GM21515 (cell line): Measurements from ENCODE around the gene ZNF146.
"Not testable (repeated sequence)": the region's sequence is repeated elsewhere in the genome, so short reads cannot be mapped to it uniquely, and the experiment has no call there.

ENCODE experiments used
- ATAC-seq: cut with Tn5 transposase; IDR thresholded peaks from one replicate; pipeline ENCODE4 v1.9.1; 2021; ENCODE audit not compliant: unreplicated experiment

The ZNF146 gene

DNA sequence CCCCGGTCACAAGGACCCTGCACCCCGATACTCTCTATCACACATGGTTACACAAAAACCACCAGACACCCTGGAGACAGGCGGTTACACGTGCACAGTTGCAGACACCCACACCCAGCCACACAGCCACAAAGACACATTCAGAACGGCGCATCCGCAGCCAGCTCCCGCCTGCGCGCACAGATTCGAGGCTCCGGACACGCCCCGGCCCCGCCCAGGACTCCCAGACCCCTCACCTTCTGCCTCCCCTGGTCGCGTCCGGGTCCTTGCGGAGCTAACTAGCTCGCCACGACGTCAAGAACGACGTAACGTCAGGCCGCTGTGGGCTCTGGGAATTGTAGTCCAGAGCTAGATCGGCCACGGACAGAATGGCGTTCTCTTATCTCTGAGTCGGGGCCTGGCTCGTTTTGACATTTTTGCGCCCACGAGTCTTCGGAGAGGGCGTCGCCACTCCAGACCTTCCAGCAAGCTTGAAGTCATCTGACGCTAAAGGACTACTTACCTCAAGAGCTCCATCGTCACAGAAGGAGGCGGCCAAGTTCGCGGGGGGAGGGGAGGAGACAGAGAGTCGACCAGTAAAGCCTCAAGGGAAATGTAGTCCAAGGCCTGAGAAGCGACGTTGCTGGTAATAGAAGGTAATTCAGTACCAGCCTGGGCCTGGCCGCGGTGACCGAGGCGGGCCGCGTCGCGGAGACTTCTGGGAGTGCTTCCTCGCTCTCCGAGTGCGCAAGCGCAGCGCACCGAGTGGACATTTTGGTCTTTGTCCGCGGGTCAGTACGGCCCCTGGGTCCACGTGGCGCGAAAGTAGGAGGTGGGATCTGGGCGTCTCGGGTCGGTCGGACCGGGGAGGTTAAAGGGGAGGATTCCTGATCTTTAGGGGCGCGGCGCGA, at the start of gene ZNF146, which contains the start of gene ZNF565:
ZNF146 (plus strand) TSS at position 721 of the 890 bp plus-strand sequence. CDS start 21,335 bp downstream, outside the sequence.
ZNF565 (minus strand) TSS at position 280 of the 890 bp plus-strand sequence. CDS start 12,680 bp downstream, outside the sequence.
- ATAC-seq: peak; percentile 89

GRCh38 chr19:36169084-36169760, 45.7 kb upstream of the ZNF146 start:
- ATAC-seq: no peak

DNA sequence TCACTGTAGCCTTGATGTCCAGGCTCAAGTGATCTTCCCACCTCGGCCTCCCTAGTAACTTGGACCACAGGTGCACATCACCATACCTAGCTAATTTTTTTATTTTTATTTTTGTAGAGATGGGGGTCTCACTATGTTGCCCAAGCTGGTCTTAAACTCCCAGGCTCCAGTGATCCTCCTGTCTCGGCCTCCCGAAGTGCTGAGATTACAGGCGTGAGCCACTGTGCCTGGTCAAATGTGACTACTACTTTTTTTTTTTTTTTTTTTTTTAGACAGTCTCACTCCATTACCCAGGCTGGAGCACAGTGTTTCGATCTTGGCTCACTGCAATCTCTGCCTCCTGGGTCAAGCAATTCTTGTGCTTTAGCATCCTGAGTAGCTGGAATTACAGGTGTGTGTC, 42.1 kb upstream of the ZNF146 start:
- ATAC-seq: no peak

DNA sequence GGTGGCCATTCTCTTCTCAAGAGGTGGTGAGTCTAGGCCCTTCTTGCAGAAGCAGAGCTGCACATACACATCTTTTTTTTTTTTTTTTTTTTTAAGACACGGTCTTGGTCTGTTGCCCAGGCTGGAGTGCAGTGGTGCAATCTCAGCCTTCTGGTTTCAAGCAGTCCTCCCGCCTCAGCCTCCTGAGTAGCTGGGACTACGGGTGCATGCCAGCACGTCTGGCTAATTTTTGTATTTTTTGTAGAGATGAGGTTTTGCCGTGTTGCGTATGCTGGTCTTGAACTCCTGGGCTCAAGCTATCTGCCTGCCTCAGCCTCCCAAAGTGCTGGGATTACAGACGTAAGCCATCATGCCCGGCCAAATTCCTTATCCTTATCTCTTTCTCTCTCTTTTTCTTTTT, 41.1 kb upstream of the ZNF146 start:
- ATAC-seq: not testable (repeated sequence)

DNA sequence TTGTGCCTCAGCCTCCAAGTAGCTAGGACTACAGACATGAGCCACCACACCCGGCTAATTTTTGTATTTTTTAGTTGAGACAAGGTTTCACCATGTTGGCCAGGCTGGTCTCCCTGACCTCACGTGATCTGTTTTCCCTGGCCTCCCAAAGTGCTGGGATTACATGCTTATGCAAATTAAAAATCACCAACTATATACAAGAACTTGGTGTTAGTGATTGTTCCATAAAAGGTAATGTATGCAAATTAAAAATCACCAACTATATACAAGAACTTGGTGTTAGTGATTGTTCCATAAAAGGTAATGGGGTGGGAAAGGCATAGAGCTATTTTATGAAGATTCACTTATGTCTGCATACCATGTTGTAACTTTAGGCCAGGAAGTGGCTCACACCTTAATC, 35.8 kb upstream of the ZNF146 start:
- not testable (repeated sequence) for ATAC-seq

DNA sequence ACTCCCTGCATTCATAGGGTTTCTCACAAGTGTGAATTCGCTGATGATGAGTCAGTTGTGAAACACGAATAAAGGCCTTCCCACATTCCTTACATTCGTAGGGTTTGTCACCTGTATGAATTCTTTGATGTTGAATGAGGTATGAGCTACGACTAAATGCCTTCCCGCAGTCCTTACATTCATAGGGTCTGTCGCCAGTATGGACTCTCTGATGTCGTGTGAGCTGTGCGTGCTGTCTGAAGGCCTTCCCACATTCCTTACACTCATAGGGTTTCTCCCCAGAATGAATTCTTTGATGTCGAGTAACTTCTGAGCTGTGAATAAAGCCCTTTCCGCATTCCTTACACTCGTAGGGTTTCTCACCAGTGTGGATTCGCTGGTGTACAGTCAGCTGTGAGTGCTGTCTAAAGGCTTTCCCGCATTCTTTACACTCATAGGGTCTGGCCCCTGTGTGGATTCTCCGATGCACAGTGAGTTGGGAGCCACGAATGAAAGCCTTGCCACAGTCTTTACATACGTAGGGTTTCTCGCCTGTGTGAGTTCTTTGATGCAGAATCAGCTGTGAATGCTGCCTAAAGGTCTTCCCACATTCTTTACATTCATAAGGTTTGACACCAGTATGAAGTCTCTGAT, 32.2 kb upstream of the ZNF146 start:
- no peak for ATAC-seq

DNA sequence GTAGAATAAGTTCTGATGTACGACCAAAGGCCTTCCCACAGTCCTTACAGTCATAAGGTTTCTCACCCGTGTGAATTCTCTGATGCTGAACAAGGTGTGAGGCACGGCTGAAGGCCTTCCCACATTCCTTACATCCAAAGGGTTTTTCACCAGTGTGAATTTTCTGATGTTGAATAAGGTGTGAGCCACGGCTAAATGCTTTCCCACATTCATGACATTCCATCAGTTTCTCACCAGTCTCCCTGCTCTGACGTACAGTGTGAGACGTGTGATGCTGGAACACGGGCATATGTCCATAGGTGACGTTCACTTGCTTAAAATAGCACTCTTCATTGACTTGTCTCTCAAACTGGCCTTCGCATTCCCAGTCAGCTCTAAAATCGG, 31.7 kb upstream of the ZNF146 start:
- ATAC-seq: no peak

GRCh38 chr19:36186722-36187121, 28.2 kb upstream of the ZNF146 start:
- not testable (repeated sequence) for ATAC-seq

DNA sequence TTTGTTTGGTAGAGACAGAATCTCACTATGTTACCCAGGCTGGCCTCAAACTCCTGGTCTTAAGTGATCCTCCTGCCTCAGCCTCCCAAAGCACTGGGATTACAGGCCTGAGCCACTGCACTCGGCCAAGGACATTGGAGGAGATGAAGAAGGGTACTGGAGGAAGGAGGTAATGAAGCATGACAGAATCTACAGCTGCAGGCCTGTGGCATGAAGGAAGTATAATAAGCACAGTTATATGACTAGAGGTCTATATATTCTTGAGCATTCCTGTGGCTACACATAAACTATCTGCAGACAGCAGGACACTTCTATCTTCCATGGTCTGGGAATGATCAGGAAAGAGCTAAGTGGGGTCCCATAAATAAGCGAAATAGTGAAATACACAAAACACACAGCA, 18.7 kb upstream of the ZNF146 start:
- ATAC-seq: no peak

GRCh38 chr19:36198119-36198518, 16.8 kb upstream of the ZNF146 start:
- no peak for ATAC-seq

DNA sequence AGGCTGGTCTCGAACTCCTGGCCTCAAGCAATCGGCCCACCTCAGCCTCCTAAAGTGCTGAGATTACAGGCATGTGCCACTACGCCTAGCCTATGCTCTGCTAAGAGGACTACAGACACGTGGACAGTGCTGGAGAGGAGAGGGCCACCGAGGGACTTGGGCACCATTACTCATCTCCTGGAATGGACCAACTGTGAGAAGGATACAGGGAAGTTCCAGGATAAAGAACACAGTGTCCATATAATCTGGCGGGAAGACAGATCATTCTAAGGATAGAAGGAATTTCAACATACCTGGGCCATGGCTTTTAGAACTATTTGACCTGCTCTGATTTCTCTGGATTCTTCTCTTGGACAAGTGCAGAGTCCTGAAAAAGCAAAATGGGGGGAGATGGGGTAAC, 13.2 kb upstream of the ZNF146 start:
- no peak for ATAC-seq

- no peak for ATAC-seq
Measured at GRCh38 chr19:36203293-36203692, 11.6 kb upstream of the ZNF146 start.

DNA sequence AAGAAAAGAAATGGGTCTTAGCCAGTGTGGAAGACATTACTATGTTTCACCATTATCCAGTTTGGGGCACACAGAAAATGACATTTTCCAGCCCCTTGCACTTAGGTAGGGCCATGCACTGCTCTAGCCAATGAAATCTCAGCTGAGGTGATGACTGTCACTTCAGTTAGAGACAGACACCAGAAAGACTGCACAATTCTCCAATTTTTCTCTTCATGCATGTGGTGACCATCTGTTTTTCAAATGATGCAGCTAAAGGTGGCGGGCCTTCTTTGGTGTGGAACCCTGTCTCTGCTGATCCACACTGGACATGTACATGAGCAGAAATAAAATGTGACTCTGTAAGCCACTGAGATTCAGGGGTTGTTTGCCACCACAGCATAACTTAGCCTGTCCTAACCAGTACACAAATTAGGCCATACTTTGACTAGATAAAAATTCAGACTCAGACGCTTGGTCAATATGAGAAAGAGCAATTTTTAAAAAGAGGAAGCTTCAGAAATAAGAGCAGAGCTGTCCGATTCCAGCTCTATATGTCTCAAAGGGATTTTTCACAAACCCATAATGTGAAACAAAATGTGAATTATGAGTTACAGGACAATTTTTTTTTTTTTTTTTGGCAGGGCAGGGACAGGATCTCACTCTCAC, 7.2 kb upstream of the ZNF146 start:
- no peak for ATAC-seq

DNA sequence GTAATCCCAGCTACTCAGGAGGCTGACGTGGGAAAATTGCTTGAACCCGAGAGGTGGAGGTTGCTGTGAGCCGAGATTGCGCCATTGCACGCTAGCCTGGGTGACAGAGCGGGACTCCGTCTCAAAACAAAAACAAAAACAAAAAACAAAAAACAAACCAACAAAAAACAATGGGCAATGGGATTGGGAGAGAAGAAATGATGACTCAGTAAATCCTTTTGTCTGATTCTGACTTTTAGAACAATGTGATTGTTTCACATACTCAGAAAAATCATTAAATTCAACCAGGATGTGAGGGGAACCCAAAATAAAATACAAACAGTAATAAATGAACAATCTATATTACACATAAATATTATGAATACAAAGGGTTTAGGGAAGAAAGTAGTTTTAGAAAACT, 5.5 kb upstream of the ZNF146 start:
- no peak for ATAC-seq

DNA sequence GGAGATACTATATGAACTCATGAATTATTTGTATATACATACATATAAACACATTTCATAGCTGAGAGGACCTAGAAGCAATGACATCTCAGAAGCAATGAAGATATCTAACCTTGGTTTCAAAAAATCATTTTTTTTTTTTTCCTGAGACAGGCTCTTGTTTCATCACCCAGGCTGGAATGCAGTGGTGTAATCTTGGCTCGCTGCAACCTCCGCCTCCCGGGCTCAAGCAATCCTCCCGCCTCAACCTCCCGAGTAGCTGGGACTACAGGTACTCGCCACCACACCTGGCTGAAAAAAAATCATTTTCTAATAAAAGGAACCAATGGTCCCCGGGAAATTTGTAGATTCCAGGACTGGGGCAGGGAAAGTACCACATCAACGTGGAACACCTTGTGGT, 4.4 kb upstream of the ZNF146 start:
- no peak for ATAC-seq

DNA sequence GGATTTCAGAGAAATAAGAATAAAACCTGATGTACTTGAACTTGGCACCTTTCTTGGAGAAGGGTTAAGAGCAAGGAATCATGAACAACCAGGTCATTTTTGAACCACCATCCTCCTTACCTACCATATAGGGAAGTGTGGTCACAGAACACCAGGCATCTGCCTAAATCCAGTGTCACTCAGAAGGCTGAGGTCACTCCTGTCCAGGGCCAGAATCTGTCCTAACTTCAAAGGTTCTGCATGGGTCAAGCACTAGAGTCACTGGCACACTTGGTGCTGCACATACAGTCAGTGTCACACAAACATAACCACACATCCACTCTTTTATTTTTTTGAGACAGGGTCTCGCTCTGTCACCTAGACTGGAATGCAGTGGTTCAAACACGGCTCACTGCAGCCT, 2.0 kb upstream of the ZNF146 start:
- no peak for ATAC-seq

GRCh38 chr19:36215276-36216123, 594 bp downstream of the ZNF146 start:
- ATAC-seq: no peak

GRCh38 chr19:36221474-36221873, 6.6 kb downstream of the ZNF146 start:
- no peak for ATAC-seq

DNA sequence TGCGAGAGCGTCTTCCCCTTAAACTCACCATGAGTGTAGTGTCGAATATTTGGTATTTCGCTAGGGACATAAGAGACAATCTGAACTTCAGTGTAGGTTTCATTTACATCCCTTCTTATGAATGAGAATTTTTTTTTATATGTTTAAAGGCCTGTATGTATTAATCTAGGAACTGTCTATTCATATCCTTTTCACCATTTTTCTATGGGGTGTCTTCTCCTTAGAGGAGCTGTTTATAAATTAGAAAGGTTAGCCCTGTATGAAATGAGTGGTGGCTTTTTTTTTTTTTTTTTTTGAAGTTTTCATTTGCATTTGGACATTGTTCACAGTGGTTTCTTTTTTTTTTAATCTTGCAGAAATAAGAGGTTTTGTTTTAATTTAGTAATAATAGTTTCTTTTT, 7.6 kb downstream of the ZNF146 start:
- no peak for ATAC-seq

- ATAC-seq: no peak
Measured at GRCh38 chr19:36225219-36225892, 10.4 kb downstream of the ZNF146 start.
